ENCODE data around the gene TMEM25.
"Not testable (repeated sequence)": the region's sequence is repeated elsewhere in the genome, so short reads cannot be mapped to it uniquely, and the experiment has no call there.

Gene TMEM25
- 14.3 to 24.3 (median 14.5) reads per million in 3 experiments for total RNA-seq

- peak; percentile 68 for DNase-seq
Measured at GRCh38 chr11:118530683-118531596, at the start of gene TMEM25. Gene TMEM25 (plus strand): TSS chr11:118531192. CDS start chr11:118531802, 610 bp downstream.

- not testable (repeated sequence) for DNase-seq
Measured at GRCh38 chr11:118481238-118481637, 49.8 kb upstream of the TMEM25 start.

GRCh38 chr11:118484405-118484804 lies 46.6 kb upstream of the TMEM25 start:
- DNase-seq, result no peak

GRCh38 chr11:118485273-118485672 lies 45.7 kb upstream of the TMEM25 start:
- DNase-seq, result no peak

GRCh38 chr11:118488480-118489109 lies 42.4 kb upstream of the TMEM25 start:
- DNase-seq, result peak; percentile 75

GRCh38 chr11:118491041-118491440 lies 40.0 kb upstream of the TMEM25 start:
- no peak for DNase-seq

GRCh38 chr11:118497831-118498230 lies 33.2 kb upstream of the TMEM25 start:
- no peak for DNase-seq

GRCh38 chr11:118503216-118503615 lies 27.8 kb upstream of the TMEM25 start:
- no peak for DNase-seq

- no peak for DNase-seq
Measured at GRCh38 chr11:118511601-118512000, 19.4 kb upstream of the TMEM25 start.

GRCh38 chr11:118514103-118514502 lies 16.9 kb upstream of the TMEM25 start:
- no peak for DNase-seq

- DNase-seq, result no peak
Measured at GRCh38 chr11:118519549-118519948, 11.4 kb upstream of the TMEM25 start.

GRCh38 chr11:118521892-118522311 lies 9.1 kb upstream of the TMEM25 start:
- DNase-seq, result no peak

GRCh38 chr11:118522571-118523072 lies 8.4 kb upstream of the TMEM25 start:
- DNase-seq, result no peak

- DNase-seq, result no peak
Measured at GRCh38 chr11:118524356-118524755, 6.6 kb upstream of the TMEM25 start.

- no peak for DNase-seq
Measured at GRCh38 chr11:118524757-118525470, 6.1 kb upstream of the TMEM25 start.

- DNase-seq, result no peak
Measured at GRCh38 chr11:118526688-118527087, 4.3 kb upstream of the TMEM25 start.

GRCh38 chr11:118527109-118527508 lies 3.9 kb upstream of the TMEM25 start, which contains the start of gene TTC36:
Gene TTC36 (plus strand): TSS chr11:118527474. CDS start chr11:118527495, 21 bp downstream.
- DNase-seq, result no peak

- no peak for DNase-seq
Measured at GRCh38 chr11:118528511-118528910, 2.5 kb upstream of the TMEM25 start.

- no peak for DNase-seq
Measured at GRCh38 chr11:118529584-118530175, 1.3 kb upstream of the TMEM25 start.

GRCh38 chr11:118530180-118530682 lies 761 bp upstream of the TMEM25 start:
- peak; percentile 10 for DNase-seq

- no peak for DNase-seq
Measured at GRCh38 chr11:118531597-118532084, 649 bp downstream of the TMEM25 start.

GRCh38 chr11:118532091-118532490 lies 1.1 kb downstream of the TMEM25 start:
- no peak for DNase-seq
